GM23248 (cell line): ENCODE results near the gene CREB5. TPM values are rescaled to one million over a fixed set of nuclear protein-coding genes. Genes with fewer than 3 reads are reported as not detected.

ENCODE experiments used
- DNase-seq: peaks from one replicate; pipeline ENCODE4 v3.0.0-alpha.2; 2015
- H2AFZ ChIP-seq: fragments of 200-600 bp; sonication (generic); 2 replicates; pipeline ENCODE4 v1.6.1; 2016; ENCODE audit warnings: antibody characterized with exemption
- H3F3A ChIP-seq: fragments of 200-600 bp; sonication (generic); 2 replicates; pipeline ENCODE4 v1.6.1; 2016; ENCODE audit warnings: mild to moderate bottlenecking, antibody characterized with exemption, mixed run types; ENCODE audit not compliant: insufficient read depth
- H3K27ac ChIP-seq: fragments of 200-600 bp; sonication (generic); 2 replicates; pipeline ENCODE4 v1.5.1; 2016; ENCODE audit warnings: mild to moderate bottlenecking
- H3K27me3 ChIP-seq: fragments of 200-600 bp; sonication (generic); replicated peaks from 2 replicates; pipeline ENCODE4 v1.6.1; 2016; ENCODE audit warnings: mild to moderate bottlenecking; ENCODE audit not compliant: insufficient read depth
- H3K36me3 ChIP-seq: fragments of 200-600 bp; sonication (generic); 2 replicates; pipeline ENCODE4 v1.6.1; 2016; ENCODE audit warnings: low read depth, mild to moderate bottlenecking
- H3K4me1 ChIP-seq: fragments of 200-600 bp; sonication (generic); 2 replicates; pipeline ENCODE4 v1.6.1; 2016; ENCODE audit warnings: mild to moderate bottlenecking; ENCODE audit not compliant: insufficient read depth
- H3K4me2 ChIP-seq: fragments of 200-600 bp; sonication (generic); one replicate; pipeline ENCODE4 v1.6.1; 2016; ENCODE audit warnings: mild to moderate bottlenecking; ENCODE audit not compliant: unreplicated experiment
- H3K4me3 ChIP-seq: fragments of 200-600 bp; sonication (generic); 2 replicates; pipeline ENCODE4 v1.5.1; 2016; ENCODE audit warnings: mild to moderate bottlenecking
- H3K79me2 ChIP-seq: fragments of 200-600 bp; sonication (generic); 2 replicates; pipeline ENCODE4 v1.6.1; 2016; ENCODE audit warnings: mild to moderate bottlenecking; ENCODE audit not compliant: insufficient read depth
- H3K9ac ChIP-seq: fragments of 200-600 bp; sonication (generic); 2 replicates; pipeline ENCODE4 v1.6.1; 2016; ENCODE audit warnings: mild to moderate bottlenecking
- H3K9me2 ChIP-seq: fragments of 200-600 bp; sonication (generic); 2 replicates; pipeline ENCODE4 v1.6.1; 2016; ENCODE audit warnings: mixed run types, mild to moderate bottlenecking, moderate library complexity; ENCODE audit not compliant: insufficient read depth
- H3K9me3 ChIP-seq: fragments of 200-600 bp; sonication (generic); one replicate; pipeline ENCODE4 v1.6.1; 2017; ENCODE audit warnings: low read depth
- H4K20me1 ChIP-seq: fragments of 200-600 bp; sonication (generic); 2 replicates; pipeline ENCODE4 v1.6.0; 2016; ENCODE audit not compliant: insufficient read depth
- EZH2 ChIP-seq: fragments of 200-600 bp; sonication (generic); IDR thresholded peaks from 2 replicates; pipeline ENCODE4 v1.6.1; 2018; ENCODE audit warnings: antibody characterized with exemption, mild to moderate bottlenecking; ENCODE audit not compliant: insufficient read depth, poor library complexity, severe bottlenecking
- EZH2phosphoT487 ChIP-seq: fragments of 200-600 bp; sonication (generic); IDR thresholded peaks from 2 replicates; pipeline ENCODE4 v1.6.1; 2018; ENCODE audit warnings: antibody characterized with exemption, moderate library complexity, mild to moderate bottlenecking, low read depth; ENCODE audit not compliant: insufficient read depth
- WGBS, 2 experiments: methylation state at CpG; one replicate each; pipeline ENCODE4 v1.1.6; 2015 to 2017; ENCODE audit warnings: low lambda C conversion rate in 2 of 2, low coverage in 1 of 2; ENCODE audit errors: missing lambda C conversion rate in 2 of 2; 5-methylcytosine and 5-hydroxymethylcytosine counted together
- in situ Hi-C: fragments of 300-500 bp; cut with MboI; formaldehyde crosslinking; loops from 2 replicates; pipeline ENCODE4 v1.15.0; 2020
- polyA plus RNA-seq: library from polyadenylated mRNA; unstranded; fragments of >200 nt; fragmentation: Nextera tagmentation; extraction: Ambion mirVana; gene quantifications from 2 replicates; pipeline ENCODE4 v1.2.1, GENCODE V29; 2016
- total RNA-seq: library from RNA; depleted of rRNA; stranded (reverse); fragments of >200 nt; shearing (Covaris generic); gene quantifications from 2 replicates; pipeline ENCODE4 v1.2.3, GENCODE V29; 2014

Gene CREB5
- total and polyA plus RNA-seq, 2 experiments from 2014 or later = 13.6 to 19.2 TPM

DNA sequence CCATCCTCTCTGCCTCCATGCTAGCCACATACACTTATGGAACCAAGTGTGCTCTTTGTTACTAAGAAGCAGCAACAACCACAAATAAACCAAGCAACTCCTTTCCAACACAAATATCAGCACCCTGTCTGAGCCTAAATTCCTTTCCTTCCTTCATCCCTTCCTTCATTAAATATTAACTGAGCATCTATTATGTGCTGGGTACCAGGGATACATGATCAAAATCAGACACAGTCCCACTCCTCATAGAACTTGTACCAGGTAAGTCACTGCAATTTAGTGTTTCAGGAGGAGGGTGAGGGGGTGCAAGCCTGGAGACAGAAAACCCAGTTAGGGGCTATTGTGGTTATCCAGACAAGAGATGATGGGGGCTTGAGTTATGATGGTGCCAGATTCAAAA lies 10.8 kb downstream of the CREB5 start:
- no peak for TF ChIP-seq EZH2phosphoT487
- TF ChIP-seq EZH2 = no peak
- no peaks in the 10 kb centered on the region for H3K27me3 ChIP-seq
- no peak overlapping the region for H3K4me2 ChIP-seq
- H3K9me2 ChIP-seq = no peaks in the 10 kb centered on the region
- H3K9me3 ChIP-seq = no peaks in the 10 kb centered on the region
- H3K79me2 ChIP-seq = 0 out of 2 replicates have a peak, but pooled peaks cover 5% of the 10 kb centered on the region
- H3K27ac ChIP-seq = no peak overlapping the region
- H3F3A ChIP-seq = peaks cover 17% of the 10 kb centered on the region; the same call in 1 of the 2 replicates
- in situ Hi-C loops = no loop called here
- no peak overlapping the region for H3K4me3 ChIP-seq
- peaks cover 15% of the 10 kb centered on the region for H3K4me1 ChIP-seq
- no peaks in the 10 kb centered on the region for H3K36me3 ChIP-seq
- no peak overlapping the region for H3K9ac ChIP-seq
- no peak for DNase-seq
- no peak overlapping the region for H2AFZ ChIP-seq
- no peaks in the 10 kb centered on the region for H4K20me1 ChIP-seq

DNA sequence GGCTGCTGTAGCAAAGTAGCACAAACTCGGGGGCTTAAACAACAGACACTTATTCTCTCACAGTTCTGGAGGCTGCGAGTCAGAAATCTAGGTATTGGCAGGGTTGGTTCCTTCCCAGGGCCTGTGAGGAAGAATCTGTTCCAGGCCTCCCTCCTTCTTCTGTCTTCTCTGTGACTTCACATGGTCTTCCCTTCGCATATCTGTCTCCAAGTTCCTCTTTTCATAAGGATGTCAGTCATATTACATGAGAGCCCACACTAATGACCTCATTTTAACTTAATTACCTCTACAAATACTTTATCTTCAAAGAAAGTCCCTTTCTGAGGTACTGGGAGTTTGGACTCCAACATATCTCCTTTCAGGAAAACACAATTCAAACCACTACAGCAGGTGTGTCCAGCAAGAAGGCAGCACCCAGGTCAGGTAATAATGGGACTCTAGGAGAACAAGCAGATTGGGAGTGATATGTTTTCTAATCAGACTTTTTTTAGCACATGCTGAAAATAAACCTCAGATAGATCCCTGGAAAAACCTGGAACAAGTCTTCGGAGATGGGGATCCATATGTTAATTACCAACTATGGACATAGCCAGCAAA lies 11.7 kb downstream of the CREB5 start:
- H3K27ac ChIP-seq = no peak overlapping the region
- H3K9me3 ChIP-seq = no peaks in the 10 kb centered on the region
- H3K36me3 ChIP-seq = no peaks in the 10 kb centered on the region
- H2AFZ ChIP-seq = no peak overlapping the region
- H3K4me2 ChIP-seq = no peak overlapping the region
- WGBS, 2 experiments = 83 to 84% methylated on average over 4 of the region's 4 CpGs
- no peak overlapping the region for H3K9ac ChIP-seq
- H3K4me3 ChIP-seq = no peak overlapping the region
- H4K20me1 ChIP-seq = no peaks in the 10 kb centered on the region
- no peak for TF ChIP-seq EZH2
- no peak for TF ChIP-seq EZH2phosphoT487
- 0 out of 2 replicates have a peak, but pooled peaks cover 5% of the 10 kb centered on the region for H3K79me2 ChIP-seq
- no peaks in the 10 kb centered on the region for H3K9me2 ChIP-seq
- in situ Hi-C loops = no loop called here
- peaks cover 11% of the 10 kb centered on the region; the same call in 1 of the 2 replicates for H3F3A ChIP-seq
- H3K27me3 ChIP-seq = no peaks in the 10 kb centered on the region
- H3K4me1 ChIP-seq = peaks cover 13% of the 10 kb centered on the region
- no peak for DNase-seq

DNA sequence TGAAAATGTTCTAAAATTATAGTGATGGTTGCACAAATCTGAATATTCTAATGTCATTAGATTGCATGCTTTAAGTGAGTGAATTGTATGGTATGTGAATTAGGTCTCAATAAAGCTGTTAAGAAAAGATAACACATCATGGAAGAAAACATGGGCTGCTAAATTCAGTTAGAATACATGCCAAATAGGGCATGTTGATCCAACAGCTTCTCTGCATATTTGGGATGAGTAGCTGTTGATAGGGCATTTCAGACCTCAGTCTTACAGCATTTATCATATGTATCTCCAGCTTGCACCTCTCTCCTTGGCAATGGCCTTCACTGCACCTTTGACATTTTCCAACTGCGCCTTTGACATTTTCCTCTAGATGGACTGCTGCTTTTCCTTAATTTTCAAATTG lies 13.2 kb downstream of the CREB5 start:
- in situ Hi-C loops = no loop called here
- Histone ChIP-seq H3K4me3 (no peak overlapping the region), H4K20me1 (no peaks in the 10 kb centered on the region), H3K27me3 (no peaks in the 10 kb centered on the region), H3K79me2 (0 out of 2 replicates have a peak, but pooled peaks cover 5% of the 10 kb centered on the region), H3K27ac (no peak overlapping the region), H3K9me3 (no peaks in the 10 kb centered on the region), H3K4me1 (no peaks in the 10 kb centered on the region), H3K36me3 (no peaks in the 10 kb centered on the region), H3F3A (no peaks in the 10 kb centered on the region), H2AFZ (no peak overlapping the region), H3K9me2 (no peaks in the 10 kb centered on the region), H3K4me2 (no peak overlapping the region), H3K9ac (no peak overlapping the region)
- no peak for TF ChIP-seq EZH2phosphoT487
- DNase-seq = no peak
- WGBS, 2 experiments = 100% methylated on average over 1 of the region's 1 CpG

DNA sequence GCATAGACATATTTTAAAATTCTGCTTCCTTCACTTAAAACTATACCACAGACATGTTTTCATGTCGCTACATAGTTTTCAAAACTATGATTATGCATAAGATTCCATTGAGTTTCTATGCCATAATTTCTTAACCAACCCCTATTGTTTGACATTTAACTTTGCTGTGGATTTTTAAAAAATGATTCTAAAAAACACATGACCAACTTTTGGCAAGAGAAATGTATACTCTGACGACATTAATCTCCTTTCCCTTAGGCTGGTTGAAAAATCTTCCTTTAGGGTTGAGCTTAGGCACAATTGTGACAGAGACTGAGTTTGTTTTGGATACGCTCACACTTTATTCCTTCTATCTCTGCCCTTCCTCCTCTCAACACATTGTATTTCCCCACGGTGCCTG lies 14.9 kb downstream of the CREB5 start:
- Histone ChIP-seq H3K4me2 (no peak overlapping the region), H3K27ac (no peak overlapping the region), H3K4me3 (no peak overlapping the region), H3K9me3 (no peaks in the 10 kb centered on the region), H3F3A (0 out of 2 replicates have a peak, but pooled peaks cover under 1% of the 10 kb centered on the region), H3K4me1 (0 out of 2 replicates have a peak, but pooled peaks cover 8% of the 10 kb centered on the region), H3K79me2 (no peaks in the 10 kb centered on the region), H3K27me3 (no peaks in the 10 kb centered on the region), H3K9ac (no peak overlapping the region), H3K36me3 (no peaks in the 10 kb centered on the region), H3K9me2 (no peaks in the 10 kb centered on the region), H2AFZ (no peak overlapping the region), H4K20me1 (no peaks in the 10 kb centered on the region)
- in situ Hi-C loops = no loop called here
- 73 to 79% methylated on average over 4 of the region's 4 CpGs for WGBS, 2 experiments
- DNase-seq = no peak
- TF ChIP-seq EZH2phosphoT487 (no peak), EZH2 (no peak)

DNA sequence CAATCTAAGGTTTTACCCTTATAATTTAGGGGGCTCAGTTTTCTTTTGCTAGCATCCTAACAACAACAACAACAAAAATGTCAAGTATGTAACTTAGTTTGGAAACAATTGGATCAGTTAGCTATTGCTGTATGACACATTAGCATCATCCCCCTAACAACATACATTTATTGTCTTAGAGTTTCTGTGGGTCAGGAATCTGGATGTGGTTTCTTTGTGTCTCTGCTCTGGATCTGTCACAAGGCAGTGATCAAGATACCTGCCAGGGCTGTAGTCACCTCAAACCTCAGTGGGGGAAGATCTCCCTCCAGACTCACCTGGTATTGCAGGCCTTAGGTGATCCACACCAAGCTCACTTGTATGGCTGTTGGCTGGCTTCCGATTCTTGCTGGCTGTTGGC lies 18.3 kb downstream of the CREB5 start:
- Histone ChIP-seq H3K4me1 (0 out of 2 replicates have a peak, but pooled peaks cover 16% of the 10 kb centered on the region), H3F3A (peaks cover 11% of the 10 kb centered on the region; the same call in 1 of the 2 replicates), H3K9ac (no peak overlapping the region), H3K4me2 (no peak overlapping the region), H3K27me3 (no peaks in the 10 kb centered on the region), H3K79me2 (0 out of 2 replicates have a peak, but pooled peaks cover 4% of the 10 kb centered on the region), H3K27ac (no peak overlapping the region), H4K20me1 (no peaks in the 10 kb centered on the region), H3K9me2 (no peaks in the 10 kb centered on the region), H3K9me3 (no peaks in the 10 kb centered on the region), H3K36me3 (no peaks in the 10 kb centered on the region), H3K4me3 (no peak overlapping the region), H2AFZ (no peak overlapping the region)
- in situ Hi-C loops = no loop called here
- DNase-seq = no peak
- WGBS, 2 experiments = 91 to 92% methylated on average over 1 of the region's 1 CpG
- TF ChIP-seq EZH2 (no peak), EZH2phosphoT487 (no peak)
